Stimulated activated naive CD8-positive, alpha-beta T cell treated with anti-CD3 and anti-CD28 coated beads, Interleukin-15, amount 100 ng/mL, for 72 hours (primary cell): Measurements from ENCODE around the gene KCNIP1.

ENCODE experiments used
- ATAC-seq: fragments of 150-1000 bp; cut with Tn5 transposase; 2 replicates; pipeline ENCODE4 v1.10.0; 2021; ENCODE audit warnings: mild to moderate bottlenecking, moderate library complexity
- DNase-seq, 2 donors: peaks; one replicate each; pipeline ENCODE4 v3.0.0; 2021 to 2022
- H3K27ac Mint-ChIP-seq, 2 donors: one replicate each; pipeline ENCODE4 v1.8.0; 2022; ENCODE audit warnings: mild to moderate bottlenecking in 2 of 2, mixed read lengths in 2 of 2, moderate library complexity in 2 of 2
- H3K27me3 Mint-ChIP-seq: one replicate; pipeline ENCODE4 v1.8.0; 2022; ENCODE audit warnings: mixed read lengths
- H3K4me1 Mint-ChIP-seq: one replicate; pipeline ENCODE4 v1.8.0; 2022; ENCODE audit warnings: mild to moderate bottlenecking, mixed read lengths
- H3K4me3 Mint-ChIP-seq, 2 donors: one replicate each; pipeline ENCODE4 v1.8.0; 2022; ENCODE audit warnings: mild to moderate bottlenecking in 2 of 2, mixed read lengths in 2 of 2, moderate library complexity in 1 of 2
- H3K9me3 Mint-ChIP-seq, 2 donors: one replicate each; pipeline ENCODE4 v1.8.0; 2022; ENCODE audit warnings: mixed read lengths in 2 of 2

KCNIP1 gene

GRCh38 chr5:170503990-170504596 is at the start of gene KCNIP1:
KCNIP1 (plus strand) TSS chr5:170504020.
- ATAC-seq (peak; percentile 46), DNase-seq (no peak)
- H3K4me3 Mint-ChIP-seq = no peak within 1 kb of the TSS
- H3K9me3 Mint-ChIP-seq = no peaks in the 10 kb centered on the region
- no peaks in the 10 kb centered on the region for H3K4me1 Mint-ChIP-seq
- peaks cover 65% of the 10 kb centered on the region for H3K27me3 Mint-ChIP-seq
- no peak within 1 kb of the TSS for H3K27ac Mint-ChIP-seq

GRCh38 chr5:170463426-170463825 is 40.4 kb upstream of the KCNIP1 start:
- ATAC-seq = no peak
- Mint-ChIP-seq H3K27ac (no peak overlapping the region), H3K4me3 (no peak overlapping the region), H3K9me3 (peaks cover 12 to 17% of the 10 kb centered on the region in 2 donors), H3K4me1 (no peaks in the 10 kb centered on the region), H3K27me3 (peaks cover 24% of the 10 kb centered on the region)
- DNase-seq = no peak

GRCh38 chr5:170464280-170465127 is 39.3 kb upstream of the KCNIP1 start:
- no peaks in the 10 kb centered on the region for H3K4me1 Mint-ChIP-seq
- ATAC-seq = no peak
- peaks cover 18% of the 10 kb centered on the region for H3K27me3 Mint-ChIP-seq
- peaks cover 11 to 15% of the 10 kb centered on the region in 2 donors for H3K9me3 Mint-ChIP-seq
- no peak overlapping the region for H3K27ac Mint-ChIP-seq
- no peak for DNase-seq
- no peak overlapping the region for H3K4me3 Mint-ChIP-seq

GRCh38 chr5:170466553-170466952 is 37.3 kb upstream of the KCNIP1 start:
- Mint-ChIP-seq H3K27ac (no peak overlapping the region), H3K4me1 (no peaks in the 10 kb centered on the region), H3K4me3 (no peak overlapping the region), H3K9me3 (no peaks in the 10 kb centered on the region), H3K27me3 (peaks cover 18% of the 10 kb centered on the region)
- ATAC-seq = no peak
- no peak for DNase-seq

- peak; percentile 81 for ATAC-seq
- H3K4me1 Mint-ChIP-seq = no peaks in the 10 kb centered on the region
- H3K27me3 Mint-ChIP-seq = peaks cover 24% of the 10 kb centered on the region
- H3K4me3 Mint-ChIP-seq = no peak overlapping the region
- peak in 1 of 2 donors; percentile 13 for DNase-seq
- no peaks in the 10 kb centered on the region for H3K9me3 Mint-ChIP-seq
- H3K27ac Mint-ChIP-seq = no peak overlapping the region
Measured at GRCh38 chr5:170466988-170467707, 36.7 kb upstream of the KCNIP1 start.

- ATAC-seq (no peak), DNase-seq (no peak)
- H3K9me3 Mint-ChIP-seq = no peaks in the 10 kb centered on the region
- H3K4me1 Mint-ChIP-seq = no peaks in the 10 kb centered on the region
- no peak overlapping the region for H3K27ac Mint-ChIP-seq
- peaks cover 38% of the 10 kb centered on the region for H3K27me3 Mint-ChIP-seq
- no peak overlapping the region for H3K4me3 Mint-ChIP-seq
Measured at GRCh38 chr5:170468633-170469285, 35.1 kb upstream of the KCNIP1 start.

- Mint-ChIP-seq H3K9me3 (no peaks in the 10 kb centered on the region), H3K4me3 (no peak overlapping the region), H3K27me3 (peaks cover 45% of the 10 kb centered on the region), H3K4me1 (no peaks in the 10 kb centered on the region), H3K27ac (no peak overlapping the region)
- ATAC-seq (no peak), DNase-seq (no peak)
Measured at GRCh38 chr5:170469414-170469813, 34.4 kb upstream of the KCNIP1 start.

GRCh38 chr5:170470275-170470674 is 33.5 kb upstream of the KCNIP1 start:
- Mint-ChIP-seq H3K9me3 (no peaks in the 10 kb centered on the region), H3K4me3 (no peak overlapping the region), H3K27me3 (peaks cover 53% of the 10 kb centered on the region), H3K27ac (no peak overlapping the region), H3K4me1 (no peaks in the 10 kb centered on the region)
- ATAC-seq (no peak), DNase-seq (no peak)

- ATAC-seq (no peak), DNase-seq (no peak)
- Mint-ChIP-seq H3K4me1 (no peaks in the 10 kb centered on the region), H3K4me3 (no peak overlapping the region), H3K27me3 (peaks cover 54% of the 10 kb centered on the region), H3K9me3 (no peaks in the 10 kb centered on the region), H3K27ac (no peak overlapping the region)
Measured at GRCh38 chr5:170470808-170471404, 32.9 kb upstream of the KCNIP1 start.

- Mint-ChIP-seq H3K4me1 (no peaks in the 10 kb centered on the region), H3K27me3 (peaks cover 60% of the 10 kb centered on the region), H3K4me3 (no peak overlapping the region), H3K9me3 (no peaks in the 10 kb centered on the region), H3K27ac (no peak overlapping the region)
- no peak for DNase-seq
- no peak for ATAC-seq
Measured at GRCh38 chr5:170471551-170472178, 32.2 kb upstream of the KCNIP1 start.

GRCh38 chr5:170473642-170474041 is 30.2 kb upstream of the KCNIP1 start:
- ATAC-seq (no peak), DNase-seq (no peak)
- no peak overlapping the region for H3K27ac Mint-ChIP-seq
- no peaks in the 10 kb centered on the region for H3K4me1 Mint-ChIP-seq
- peaks cover 66% of the 10 kb centered on the region for H3K27me3 Mint-ChIP-seq
- H3K9me3 Mint-ChIP-seq = no peaks in the 10 kb centered on the region
- no peak overlapping the region for H3K4me3 Mint-ChIP-seq

GRCh38 chr5:170474489-170475274 is 29.1 kb upstream of the KCNIP1 start:
- Mint-ChIP-seq H3K27ac (no peak overlapping the region), H3K27me3 (peaks cover 62% of the 10 kb centered on the region), H3K4me1 (no peaks in the 10 kb centered on the region), H3K9me3 (no peaks in the 10 kb centered on the region), H3K4me3 (no peak overlapping the region)
- ATAC-seq (no peak), DNase-seq (no peak)

- H3K27ac Mint-ChIP-seq = no peak overlapping the region
- H3K9me3 Mint-ChIP-seq = no peaks in the 10 kb centered on the region
- H3K4me3 Mint-ChIP-seq = no peak overlapping the region
- DNase-seq (no peak), ATAC-seq (no peak)
- H3K4me1 Mint-ChIP-seq = no peaks in the 10 kb centered on the region
- H3K27me3 Mint-ChIP-seq = peaks cover 55% of the 10 kb centered on the region
Measured at GRCh38 chr5:170475294-170476000, 28.4 kb upstream of the KCNIP1 start.

GRCh38 chr5:170476704-170477103 is 27.1 kb upstream of the KCNIP1 start:
- Mint-ChIP-seq H3K27me3 (peaks cover 49% of the 10 kb centered on the region), H3K4me1 (no peaks in the 10 kb centered on the region), H3K27ac (no peak overlapping the region), H3K4me3 (no peak overlapping the region), H3K9me3 (no peaks in the 10 kb centered on the region)
- no peak for ATAC-seq
- no peak for DNase-seq
